Lower lobe of right lung (tissue), 2 donors: Measurements from ENCODE around the gene PPP4R3A. TPM values are rescaled to one million over a fixed set of nuclear protein-coding genes. Genes with fewer than 3 reads are reported as not detected.

Experiments
- ATAC-seq, 2 donors: fragments of 200-7000 bp; cut with Tn5 transposase; one replicate each; pipeline ENCODE4 v1.9.1; 2020 to 2022; ENCODE audit warnings: mild to moderate bottlenecking in 2 of 2, moderate library complexity in 2 of 2
- DNase-seq: peaks from one replicate; pipeline ENCODE4 v3.0.0-alpha.2; 2020
- H3K27ac ChIP-seq: fragments of 200-600 bp; one replicate; pipeline ENCODE4 v1.8.0; 2022
- H3K27me3 ChIP-seq: fragments of 200-600 bp; one replicate; pipeline ENCODE4 v1.8.0; 2022; ENCODE audit warnings: low read depth
- H3K36me3 ChIP-seq: fragments of 200-600 bp; one replicate; pipeline ENCODE4 v1.8.0; 2022; ENCODE audit warnings: mild to moderate bottlenecking
- H3K4me1 ChIP-seq: fragments of 200-600 bp; one replicate; pipeline ENCODE4 v1.8.0; 2022
- H3K4me3 ChIP-seq: fragments of 200-600 bp; one replicate; pipeline ENCODE4 v1.8.0; 2022; ENCODE audit warnings: mild to moderate bottlenecking
- H3K9me3 ChIP-seq: fragments of 200-600 bp; one replicate; pipeline ENCODE4 v1.8.0; 2022
- CTCF ChIP-seq: fragments of 200-600 bp; IDR thresholded peaks from one replicate; pipeline ENCODE4 v1.8.0; 2022; ENCODE audit warnings: antibody characterized with exemption, mild to moderate bottlenecking
- intact Hi-C: fragments of 100-400 bp; cut with DNase I; formaldehyde crosslinking; loops from one replicate; pipeline ENCODE4 v1.11.0; 2022
- total RNA-seq: library from RNA; stranded (reverse); fragmentation: NEBNext Ultra II Directional; extraction: Animal tissue kit (Norgen Biotek cat#: 25700); gene quantifications from one replicate; pipeline ENCODE4 v1.2.1, GENCODE V29; 2021
- donor health status: DM: no; HTN: yes; CAD: no; lungs with severe emphysema.

PPP4R3A gene
- total RNA-seq, 1 donor from 2014 or later: 85.4 TPM

DNA sequence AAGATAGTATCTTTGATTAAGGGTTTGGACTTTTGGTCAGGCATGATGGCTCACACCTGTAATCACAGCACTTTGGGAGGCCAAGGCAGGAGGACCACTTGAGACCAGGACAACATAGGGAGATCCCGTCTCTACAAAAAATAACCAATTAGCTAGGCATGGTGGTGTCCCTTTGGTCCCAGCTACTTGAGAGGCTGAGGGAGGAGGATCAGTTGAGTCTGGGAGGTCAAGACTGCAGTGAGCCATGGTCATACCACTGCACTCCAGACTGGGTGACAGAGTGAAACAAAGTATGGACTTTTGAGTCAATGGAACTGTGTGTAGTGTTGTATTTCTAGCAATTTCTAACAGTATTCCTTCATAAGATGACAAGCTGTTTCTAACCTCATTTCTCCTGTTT is 53.8 kb downstream of the PPP4R3A start:
- H3K9me3 ChIP-seq: no peaks in the 10 kb centered on the region
- H3K27me3 ChIP-seq: no peaks in the 10 kb centered on the region
- ATAC-seq: no peak
- H3K4me1 ChIP-seq: no peaks in the 10 kb centered on the region
- TF ChIP-seq CTCF: no peak
- no peak overlapping the region for H3K4me3 ChIP-seq
- peaks cover 66% of the 10 kb centered on the region for H3K36me3 ChIP-seq
- no peak overlapping the region for H3K27ac ChIP-seq
- no peak for DNase-seq
- intact Hi-C loops: no loop called here

DNA sequence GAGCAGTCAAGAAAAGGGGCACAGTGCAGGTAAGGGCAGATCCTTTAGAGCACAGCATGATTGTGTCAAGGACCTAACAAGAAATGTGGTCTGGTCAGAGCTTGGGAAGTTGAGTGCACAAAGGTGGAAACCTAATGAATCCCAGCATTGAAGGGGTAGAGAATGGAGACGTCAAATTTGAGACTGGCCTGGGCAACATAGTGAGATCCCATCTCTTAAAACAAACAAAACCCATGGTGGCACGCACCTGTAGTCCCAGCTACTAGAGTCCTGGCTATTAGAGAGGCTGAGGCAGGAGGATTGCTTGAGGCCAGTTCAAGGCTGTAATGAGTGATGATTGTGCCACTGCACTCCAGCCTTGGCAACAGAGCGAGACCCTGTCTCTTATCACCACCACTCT is 55.5 kb downstream of the PPP4R3A start:
- H3K4me1 ChIP-seq: no peaks in the 10 kb centered on the region
- no peak for TF ChIP-seq CTCF
- intact Hi-C loops: no loop called here

GRCh38 chr14:91454155-91454554 is 56.0 kb downstream of the PPP4R3A start:
- TF ChIP-seq CTCF: no peak
- ATAC-seq (no peak), DNase-seq (no peak)
- Histone ChIP-seq H3K4me3 (no peak overlapping the region), H3K27me3 (no peaks in the 10 kb centered on the region), H3K27ac (no peak overlapping the region), H3K4me1 (no peaks in the 10 kb centered on the region), H3K9me3 (no peaks in the 10 kb centered on the region), H3K36me3 (peaks cover 45% of the 10 kb centered on the region)
- intact Hi-C loops: no loop called here

More for the DNA sequence above, 55.5 kb downstream of the PPP4R3A start:
- Histone ChIP-seq H3K27me3 (no peaks in the 10 kb centered on the region), H3K4me3 (no peak overlapping the region), H3K9me3 (no peaks in the 10 kb centered on the region), H3K36me3 (peaks cover 49% of the 10 kb centered on the region), H3K27ac (no peak overlapping the region)
- ATAC-seq (no peak), DNase-seq (no peak)

- Histone ChIP-seq H3K4me3 (no peak overlapping the region), H3K27me3 (no peaks in the 10 kb centered on the region), H3K4me1 (no peaks in the 10 kb centered on the region), H3K36me3 (peaks cover 41% of the 10 kb centered on the region), H3K9me3 (no peaks in the 10 kb centered on the region), H3K27ac (no peak overlapping the region)
- intact Hi-C loops: no loop called here
- peak; percentile 17 to 21 for ATAC-seq
- DNase-seq: no peak
- no peak for TF ChIP-seq CTCF
Measured at GRCh38 chr14:91453744-91454143, 56.4 kb downstream of the PPP4R3A start.

- Histone ChIP-seq H3K4me3 (no peak overlapping the region), H3K9me3 (no peaks in the 10 kb centered on the region), H3K36me3 (no peaks in the 10 kb centered on the region), H3K27ac (no peak overlapping the region), H3K27me3 (no peaks in the 10 kb centered on the region), H3K4me1 (no peaks in the 10 kb centered on the region)
- TF ChIP-seq CTCF: no peak
- no peak for DNase-seq
- ATAC-seq: no peak
- intact Hi-C loops: no loop called here
Measured at GRCh38 chr14:91444335-91445020, 65.6 kb downstream of the PPP4R3A start.
